GM18517 (cell line): ENCODE results near the gene NR3C1.
"Not testable (repeated sequence)": the region's sequence is repeated elsewhere in the genome, so short reads cannot be mapped to it uniquely, and the experiment has no call there.

Experiments used
- ATAC-seq: cut with Tn5 transposase; IDR thresholded peaks from one replicate; pipeline ENCODE4 v1.9.1; 2021; ENCODE audit warnings: mild to moderate bottlenecking, moderate library complexity; ENCODE audit not compliant: unreplicated experiment

NR3C1 gene

GRCh38 chr5:143341807-143342570 lies 61.5 kb downstream of the NR3C1 start:
- ATAC-seq, result no peak

DNA sequence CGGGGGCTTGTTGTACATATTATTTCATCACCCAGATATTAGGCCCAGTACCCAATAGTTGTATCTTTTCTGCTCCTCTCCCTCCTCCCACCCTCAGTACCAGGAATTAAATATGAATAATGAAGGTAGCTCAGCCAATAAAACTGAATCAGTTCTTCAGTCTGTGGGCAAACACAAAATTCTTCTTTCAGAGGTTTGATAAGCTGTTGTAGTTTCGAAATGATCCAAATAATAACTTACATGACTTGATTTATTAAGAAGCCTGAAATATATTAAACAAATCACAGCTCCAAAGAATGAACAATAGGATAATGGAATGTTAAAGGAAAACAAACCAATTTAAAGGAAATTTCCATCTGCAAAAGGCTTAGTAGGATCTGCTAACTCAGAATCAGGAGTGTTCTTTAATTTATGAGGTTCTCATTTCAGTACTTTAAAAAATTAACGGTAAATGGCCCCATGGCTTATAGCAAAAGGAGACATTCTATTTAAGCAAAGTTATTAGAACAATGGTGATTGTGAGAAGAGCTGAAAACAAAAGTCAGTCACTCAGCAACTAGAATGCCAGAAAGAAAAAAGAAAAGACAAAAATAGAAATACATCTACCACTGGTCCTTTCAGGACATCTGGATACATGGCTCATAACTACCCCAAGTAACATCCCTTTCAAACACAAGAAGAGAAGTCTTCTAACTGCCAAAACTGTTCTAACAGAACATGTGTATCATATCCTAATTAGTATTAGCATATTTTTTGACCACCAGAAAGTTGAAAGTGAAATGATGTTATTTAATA lies 62.4 kb downstream of the NR3C1 start:
- no peak for ATAC-seq

GRCh38 chr5:143338658-143339366 lies 64.7 kb downstream of the NR3C1 start:
- ATAC-seq, result no peak

GRCh38 chr5:143337946-143338345 lies 65.5 kb downstream of the NR3C1 start:
- ATAC-seq, result no peak

DNA sequence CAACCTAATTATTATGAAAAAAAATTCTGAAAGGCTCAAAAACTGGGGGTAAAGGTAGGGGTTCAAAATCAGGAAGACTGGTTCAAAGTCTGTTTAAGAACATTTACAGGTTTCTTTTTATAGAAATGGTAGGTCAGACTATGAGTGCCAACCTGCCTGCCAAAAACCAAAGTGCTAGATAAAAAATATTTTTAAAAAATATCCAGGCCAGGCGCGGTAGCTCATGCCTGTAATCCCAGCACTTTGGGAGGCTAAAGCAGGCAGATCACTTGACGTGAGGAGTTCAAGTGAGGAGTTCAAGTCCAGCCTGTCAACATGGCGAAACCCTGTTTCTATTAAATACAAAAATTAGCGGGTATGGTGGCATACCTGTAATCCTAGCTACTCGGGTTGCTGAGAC lies 67.0 kb downstream of the NR3C1 start:
- ATAC-seq, result no peak

GRCh38 chr5:143334903-143335302 lies 68.6 kb downstream of the NR3C1 start:
- no peak for ATAC-seq

DNA sequence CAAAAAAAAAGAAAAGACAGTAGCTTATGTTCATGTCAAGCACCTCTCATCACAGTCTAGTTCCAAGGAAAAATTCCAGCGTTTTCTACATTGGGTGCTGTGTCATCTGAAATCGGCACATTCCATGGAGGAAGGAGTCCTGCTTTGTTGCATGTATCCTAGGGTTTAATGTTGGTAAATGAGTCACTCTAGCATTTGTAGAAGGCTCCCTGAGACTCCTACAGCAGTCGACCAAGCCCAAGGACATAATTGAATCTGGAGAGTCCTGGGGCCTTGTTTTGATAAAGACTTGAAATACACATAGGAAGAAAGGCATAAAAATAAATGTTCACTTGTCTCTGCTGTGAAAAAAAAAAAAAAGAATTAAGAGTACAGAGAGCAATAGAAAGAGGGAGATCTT lies 69.1 kb downstream of the NR3C1 start:
- ATAC-seq, result not testable (repeated sequence)

DNA sequence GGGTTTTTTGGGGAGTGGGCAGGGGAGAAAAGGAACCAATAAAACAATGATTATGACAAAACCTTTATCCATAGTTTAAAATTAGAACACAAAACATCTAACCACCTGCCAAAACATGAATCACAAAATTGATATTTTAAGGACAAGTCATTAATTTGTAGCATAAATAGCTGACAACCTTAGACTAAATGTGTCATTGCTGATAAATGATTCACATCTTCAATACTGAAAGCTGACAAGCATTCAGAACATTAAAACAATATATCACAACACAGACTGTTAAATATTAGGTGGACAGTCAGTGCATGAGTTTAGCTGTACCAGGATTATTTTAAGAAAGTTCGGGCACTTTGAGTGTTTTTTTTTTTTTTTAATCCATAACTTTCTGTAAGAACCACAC lies 71.5 kb downstream of the NR3C1 start:
- ATAC-seq, result no peak

- ATAC-seq, result no peak
Measured at GRCh38 chr5:143329843-143330242, 73.6 kb downstream of the NR3C1 start.

- ATAC-seq, result no peak
Measured at GRCh38 chr5:143328589-143329220, 74.8 kb downstream of the NR3C1 start.

GRCh38 chr5:143325086-143325485 lies 78.4 kb downstream of the NR3C1 start:
- ATAC-seq, result not testable (repeated sequence)

DNA sequence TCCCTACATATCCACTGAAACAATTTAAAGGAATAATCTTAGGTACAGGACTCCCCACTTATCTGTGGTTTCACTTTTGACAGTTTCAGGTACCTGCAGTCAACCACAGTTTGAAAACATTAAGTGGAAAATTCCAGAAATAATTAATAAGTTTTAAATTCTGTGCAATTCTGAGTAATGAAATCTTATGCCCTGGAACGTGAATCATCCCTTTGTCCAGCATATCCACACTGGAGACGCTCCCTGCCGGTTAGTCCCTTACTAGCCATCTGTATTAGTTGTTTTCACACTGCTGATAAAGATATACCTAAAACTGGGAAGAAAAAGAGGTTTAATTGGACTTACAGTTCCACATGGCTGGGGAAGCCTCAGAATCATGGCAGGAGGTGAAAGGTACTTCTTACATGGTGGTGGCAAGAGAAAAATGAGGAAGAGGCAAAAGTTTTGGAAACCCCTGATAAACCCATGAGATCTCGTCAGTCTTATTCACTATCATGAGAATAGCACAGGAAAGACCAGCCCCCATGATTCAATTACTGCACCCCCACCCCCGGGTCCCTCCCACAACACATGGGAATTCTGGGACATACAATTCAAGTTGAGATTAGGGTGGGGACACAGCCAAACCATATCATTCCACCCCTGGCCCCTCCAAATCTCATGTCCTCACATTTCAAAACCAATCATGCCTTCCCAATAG lies 80.4 kb downstream of the NR3C1 start:
- not testable (repeated sequence) for ATAC-seq

DNA sequence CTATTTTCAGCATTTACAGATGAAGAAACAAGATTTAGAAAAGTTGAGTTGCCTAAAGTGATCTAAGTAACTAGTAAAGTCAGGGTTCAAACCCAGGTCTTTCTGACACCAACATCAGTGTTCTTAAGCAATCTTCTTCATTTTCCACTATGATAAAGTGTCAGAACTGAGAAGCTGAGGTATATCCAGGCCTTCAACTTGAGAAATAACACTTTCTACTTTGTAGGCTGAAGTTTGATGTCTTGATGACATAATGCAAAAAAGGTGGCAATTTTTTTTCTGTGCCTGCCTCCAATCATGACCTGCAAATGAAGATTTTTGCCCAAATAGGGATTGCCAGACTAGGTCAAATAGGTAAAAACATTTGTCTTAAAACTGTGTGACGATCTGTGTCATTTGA lies 81.3 kb downstream of the NR3C1 start:
- no peak for ATAC-seq

DNA sequence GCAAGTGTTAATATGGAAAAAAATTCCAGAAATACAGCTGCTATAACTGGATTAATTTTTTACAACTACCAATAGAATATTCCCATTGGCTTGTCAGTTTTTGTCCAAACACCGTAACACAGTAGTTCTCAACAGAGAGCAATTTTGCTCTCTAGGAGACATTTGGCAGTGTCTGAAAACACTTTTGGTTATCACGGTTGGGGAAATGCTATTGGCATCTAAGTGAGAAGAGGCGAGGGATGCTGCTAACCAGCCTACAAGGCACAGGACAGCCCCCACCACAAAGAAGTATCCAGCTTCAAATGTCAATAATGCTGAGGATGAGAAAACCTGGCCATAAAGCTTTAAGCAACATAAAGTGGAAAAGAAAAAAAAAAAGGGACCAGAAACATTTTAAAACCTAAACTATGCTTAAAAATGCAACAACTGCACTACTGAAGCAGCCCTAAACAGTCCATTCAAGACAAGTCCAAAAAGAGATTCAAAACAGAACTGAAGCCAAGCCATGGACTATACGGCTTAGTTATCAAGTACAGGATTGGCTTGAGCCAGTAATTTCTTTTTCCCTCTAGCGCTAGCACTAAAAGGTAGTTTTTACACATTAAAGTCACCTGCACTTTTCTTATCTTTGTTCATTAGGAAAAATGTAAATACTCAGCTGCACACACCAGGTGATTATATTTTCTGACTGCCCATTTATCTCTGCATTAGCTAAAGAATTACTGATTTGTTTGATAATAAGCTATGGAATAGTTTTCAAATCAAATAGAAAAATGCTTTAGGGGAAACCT lies 83.9 kb downstream of the NR3C1 start:
- ATAC-seq, result no peak

- ATAC-seq, result no peak
Measured at GRCh38 chr5:143318833-143319232, 84.7 kb downstream of the NR3C1 start.

DNA sequence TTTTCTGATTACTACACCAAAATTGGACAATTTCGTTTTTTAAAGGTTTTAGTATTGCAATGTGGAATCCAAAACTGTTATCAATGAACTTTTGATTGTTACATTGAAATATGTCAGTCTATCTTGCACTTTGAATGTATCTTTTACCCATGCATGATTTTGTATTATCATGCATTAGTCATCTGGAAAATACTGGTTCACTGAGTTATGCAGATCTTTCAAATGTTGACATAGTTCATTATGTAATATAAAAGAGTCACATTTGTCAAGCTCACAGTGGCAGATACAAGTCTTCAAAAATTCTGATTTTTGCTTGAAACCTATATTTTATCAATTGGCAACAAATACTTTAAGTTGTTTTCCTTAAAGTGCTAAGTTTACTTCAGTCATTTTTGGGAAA lies 85.2 kb downstream of the NR3C1 start:
- no peak for ATAC-seq

GRCh38 chr5:143316844-143317631 lies 86.4 kb downstream of the NR3C1 start:
- no peak for ATAC-seq

- no peak for ATAC-seq
Measured at GRCh38 chr5:143316337-143316736, 87.1 kb downstream of the NR3C1 start.

- no peak for ATAC-seq
Measured at GRCh38 chr5:143315929-143316328, 87.6 kb downstream of the NR3C1 start.
